ENCODE measurements around the gene FYN.

The FYN gene

GRCh38 chr6:111750753-111751673 lies 122.2 kb downstream of the FYN start:
- no peaks in the 10 kb centered on the region for H3K27me3 ChIP-seq (ENCODE audit: control insufficient read depth, insufficient read depth, low read length)
- no peak overlapping the region for H3K9ac ChIP-seq (ENCODE audit: low read length)
- no peaks in the 10 kb centered on the region for H3K36me3 ChIP-seq (ENCODE audit: control insufficient read depth, insufficient read depth, low read length)
- H3K4me1 ChIP-seq (ENCODE audit: control insufficient read depth, insufficient read depth, low read length): no peaks in the 10 kb centered on the region
- no peak overlapping the region for H3K4me3 ChIP-seq (ENCODE audit: low read length)
- no peaks in the 10 kb centered on the region for H3K9me3 ChIP-seq (ENCODE audit: control insufficient read depth, low read length)

- Histone ChIP-seq H3K4me3 (ENCODE audit: low read length) (no peak overlapping the region), H3K27me3 (ENCODE audit: control insufficient read depth, insufficient read depth, low read length) (no peaks in the 10 kb centered on the region), H3K9ac (ENCODE audit: low read length) (no peak overlapping the region), H3K4me1 (ENCODE audit: control insufficient read depth, insufficient read depth, low read length) (no peaks in the 10 kb centered on the region), H3K36me3 (ENCODE audit: control insufficient read depth, insufficient read depth, low read length) (no peaks in the 10 kb centered on the region), H3K9me3 (ENCODE audit: control insufficient read depth, low read length) (no peaks in the 10 kb centered on the region)
These were observed 123.1 kb downstream of the FYN start for GRCh38 chr6:111750153-111750552.

DNA sequence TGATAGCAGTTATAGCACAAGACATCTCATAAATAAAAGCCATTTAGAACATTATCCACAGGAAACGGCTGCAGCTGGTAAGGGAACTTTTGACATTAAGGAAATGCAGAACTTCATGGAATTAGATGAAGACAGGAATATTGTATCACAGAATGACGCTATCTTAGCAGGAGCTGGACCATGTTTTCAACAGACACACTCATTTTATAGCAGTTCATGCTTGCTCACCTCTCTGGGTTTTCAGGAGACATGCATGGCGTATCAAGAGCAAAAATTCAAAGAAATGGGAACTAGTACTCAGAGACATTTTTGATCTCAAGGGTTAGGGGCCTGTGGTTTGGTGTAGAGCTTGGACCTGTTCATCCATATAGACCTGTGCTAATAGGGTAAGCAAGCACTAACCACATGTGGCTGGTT lies 125.0 kb downstream of the FYN start:
- Histone ChIP-seq H3K27me3 (ENCODE audit: control insufficient read depth, insufficient read depth, low read length) (no peaks in the 10 kb centered on the region), H3K9me3 (ENCODE audit: control insufficient read depth, low read length) (no peaks in the 10 kb centered on the region), H3K4me3 (ENCODE audit: low read length) (no peak overlapping the region), H3K9ac (ENCODE audit: low read length) (no peak overlapping the region), H3K4me1 (ENCODE audit: control insufficient read depth, insufficient read depth, low read length) (no peaks in the 10 kb centered on the region), H3K36me3 (ENCODE audit: control insufficient read depth, insufficient read depth, low read length) (no peaks in the 10 kb centered on the region)

- Histone ChIP-seq H3K9ac (ENCODE audit: low read length) (no peak overlapping the region), H3K36me3 (ENCODE audit: control insufficient read depth, insufficient read depth, low read length) (no peaks in the 10 kb centered on the region), H3K27me3 (ENCODE audit: control insufficient read depth, insufficient read depth, low read length) (no peaks in the 10 kb centered on the region), H3K4me3 (ENCODE audit: low read length) (no peak overlapping the region), H3K4me1 (ENCODE audit: control insufficient read depth, insufficient read depth, low read length) (no peaks in the 10 kb centered on the region), H3K9me3 (ENCODE audit: control insufficient read depth, low read length) (no peaks in the 10 kb centered on the region)
These were observed 125.4 kb downstream of the FYN start for GRCh38 chr6:111747829-111748228.

DNA sequence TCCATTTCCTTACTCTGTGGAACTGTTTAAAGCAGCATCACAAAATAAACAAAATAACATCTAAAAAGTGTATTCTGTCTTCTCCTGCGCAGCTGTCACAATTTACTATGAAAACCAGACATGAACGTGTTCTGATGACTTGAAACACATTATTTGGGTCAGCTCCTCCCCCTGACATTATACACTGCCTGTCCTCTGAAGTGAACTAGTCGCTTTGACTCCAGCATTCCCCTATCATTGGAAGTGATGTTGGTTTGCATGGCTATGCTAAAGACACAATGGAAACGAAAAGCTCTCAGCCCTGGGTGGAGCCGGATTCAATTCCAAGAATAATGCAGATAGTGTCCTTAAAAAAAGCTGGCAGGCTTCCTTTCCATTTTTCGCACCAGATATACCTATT lies 125.9 kb downstream of the FYN start:
- Histone ChIP-seq H3K4me1 (ENCODE audit: control insufficient read depth, insufficient read depth, low read length) (no peaks in the 10 kb centered on the region), H3K27me3 (ENCODE audit: control insufficient read depth, insufficient read depth, low read length) (no peaks in the 10 kb centered on the region), H3K9me3 (ENCODE audit: control insufficient read depth, low read length) (no peaks in the 10 kb centered on the region), H3K36me3 (ENCODE audit: control insufficient read depth, insufficient read depth, low read length) (no peaks in the 10 kb centered on the region), H3K4me3 (ENCODE audit: low read length) (no peak overlapping the region), H3K9ac (ENCODE audit: low read length) (no peak overlapping the region)

GRCh38 chr6:111746983-111747382 lies 126.3 kb downstream of the FYN start:
- Histone ChIP-seq H3K4me1 (ENCODE audit: control insufficient read depth, insufficient read depth, low read length) (no peaks in the 10 kb centered on the region), H3K9ac (ENCODE audit: low read length) (no peak overlapping the region), H3K36me3 (ENCODE audit: control insufficient read depth, insufficient read depth, low read length) (no peaks in the 10 kb centered on the region), H3K9me3 (ENCODE audit: control insufficient read depth, low read length) (no peaks in the 10 kb centered on the region), H3K27me3 (ENCODE audit: control insufficient read depth, insufficient read depth, low read length) (no peaks in the 10 kb centered on the region), H3K4me3 (ENCODE audit: low read length) (no peak overlapping the region)

- Histone ChIP-seq H3K27me3 (ENCODE audit: control insufficient read depth, insufficient read depth, low read length) (no peaks in the 10 kb centered on the region), H3K9ac (ENCODE audit: low read length) (no peak overlapping the region), H3K4me3 (ENCODE audit: low read length) (no peak overlapping the region), H3K9me3 (ENCODE audit: control insufficient read depth, low read length) (no peaks in the 10 kb centered on the region), H3K36me3 (ENCODE audit: control insufficient read depth, insufficient read depth, low read length) (no peaks in the 10 kb centered on the region), H3K4me1 (ENCODE audit: control insufficient read depth, insufficient read depth, low read length) (no peaks in the 10 kb centered on the region)
These were observed 127.6 kb downstream of the FYN start for GRCh38 chr6:111745636-111746035.

DNA sequence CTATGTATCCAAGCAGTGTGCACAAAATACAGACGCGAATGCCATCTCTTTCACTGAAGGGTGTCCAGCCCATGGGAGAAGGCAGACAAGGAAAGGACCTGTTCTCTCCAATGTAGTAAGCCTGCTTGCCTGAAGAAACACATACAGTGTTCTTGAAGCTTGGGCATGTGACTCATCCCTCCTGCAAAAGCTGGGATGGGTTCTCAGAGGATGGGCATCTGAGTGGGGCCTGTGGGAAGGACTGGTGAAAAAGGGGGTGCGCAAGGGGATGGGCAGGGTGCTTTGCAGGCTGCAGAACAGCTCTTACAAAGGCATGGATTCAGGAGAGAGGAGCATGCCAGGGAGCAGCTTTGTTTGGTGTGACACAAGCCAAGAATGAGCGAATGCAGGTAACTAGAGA lies 128.1 kb downstream of the FYN start:
- Histone ChIP-seq H3K9me3 (ENCODE audit: control insufficient read depth, low read length) (no peaks in the 10 kb centered on the region), H3K9ac (ENCODE audit: low read length) (no peak overlapping the region), H3K4me3 (ENCODE audit: low read length) (no peak overlapping the region)

DNA sequence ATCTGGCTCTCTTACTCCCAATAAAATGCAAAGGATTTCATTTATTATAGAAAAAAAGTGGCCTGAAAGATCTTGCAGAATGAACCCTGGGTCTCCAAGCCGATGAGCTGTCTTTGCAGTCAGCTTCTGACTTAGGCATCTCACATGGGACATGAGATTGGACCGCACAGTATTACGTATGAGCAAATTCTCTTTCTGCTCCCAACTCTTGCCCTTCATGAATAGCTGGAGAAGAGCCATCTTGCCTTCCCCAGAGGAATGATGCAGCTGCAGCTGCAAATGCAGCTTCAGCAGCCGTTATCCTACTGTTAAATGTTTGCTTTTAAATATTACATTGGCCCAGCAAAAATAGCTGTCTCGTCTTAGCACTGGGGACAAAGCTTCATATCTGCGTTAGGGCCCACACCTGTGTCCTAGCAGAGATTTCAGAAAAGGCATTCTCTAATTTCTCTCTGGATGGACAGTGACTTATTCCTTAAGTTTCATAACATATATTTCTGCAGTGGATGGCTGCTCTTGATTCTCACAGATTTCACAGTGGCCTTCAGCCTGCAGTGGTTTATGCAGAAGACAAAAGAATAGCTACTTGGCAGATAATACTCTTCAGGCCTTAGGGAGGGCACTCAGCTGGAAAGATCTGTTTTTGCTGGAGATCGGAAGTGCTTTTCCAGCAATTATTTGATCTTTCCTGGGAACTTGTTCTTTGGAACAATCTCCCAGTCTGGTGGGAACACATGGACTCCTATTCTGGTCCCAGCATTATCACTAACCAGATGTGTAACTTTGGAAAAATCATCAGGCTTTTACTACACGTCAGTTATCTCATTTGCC lies 129.2 kb downstream of the FYN start:
- no peak overlapping the region for H3K4me3 ChIP-seq (ENCODE audit: low read length)
- no peaks in the 10 kb centered on the region for H3K9me3 ChIP-seq (ENCODE audit: control insufficient read depth, low read length)
- no peaks in the 10 kb centered on the region for H3K27me3 ChIP-seq (ENCODE audit: control insufficient read depth, insufficient read depth, low read length)
- no peaks in the 10 kb centered on the region for H3K36me3 ChIP-seq (ENCODE audit: control insufficient read depth, insufficient read depth, low read length)
- no peak overlapping the region for H3K9ac ChIP-seq (ENCODE audit: low read length)
- H3K4me1 ChIP-seq (ENCODE audit: control insufficient read depth, insufficient read depth, low read length): no peaks in the 10 kb centered on the region

More for the DNA sequence above, 128.1 kb downstream of the FYN start:
- Histone ChIP-seq H3K4me1 (ENCODE audit: control insufficient read depth, insufficient read depth, low read length) (no peaks in the 10 kb centered on the region), H3K36me3 (ENCODE audit: control insufficient read depth, insufficient read depth, low read length) (no peaks in the 10 kb centered on the region), H3K27me3 (ENCODE audit: control insufficient read depth, insufficient read depth, low read length) (no peaks in the 10 kb centered on the region)

- H3K36me3 ChIP-seq (ENCODE audit: control insufficient read depth, insufficient read depth, low read length): no peaks in the 10 kb centered on the region
- H3K9me3 ChIP-seq (ENCODE audit: control insufficient read depth, low read length): no peaks in the 10 kb centered on the region
- H3K9ac ChIP-seq (ENCODE audit: low read length): no peak overlapping the region
- H3K4me1 ChIP-seq (ENCODE audit: control insufficient read depth, insufficient read depth, low read length): no peaks in the 10 kb centered on the region
- no peaks in the 10 kb centered on the region for H3K27me3 ChIP-seq (ENCODE audit: control insufficient read depth, insufficient read depth, low read length)
- H3K4me3 ChIP-seq (ENCODE audit: low read length): no peak overlapping the region
These were observed 129.9 kb downstream of the FYN start for GRCh38 chr6:111743360-111743759.

DNA sequence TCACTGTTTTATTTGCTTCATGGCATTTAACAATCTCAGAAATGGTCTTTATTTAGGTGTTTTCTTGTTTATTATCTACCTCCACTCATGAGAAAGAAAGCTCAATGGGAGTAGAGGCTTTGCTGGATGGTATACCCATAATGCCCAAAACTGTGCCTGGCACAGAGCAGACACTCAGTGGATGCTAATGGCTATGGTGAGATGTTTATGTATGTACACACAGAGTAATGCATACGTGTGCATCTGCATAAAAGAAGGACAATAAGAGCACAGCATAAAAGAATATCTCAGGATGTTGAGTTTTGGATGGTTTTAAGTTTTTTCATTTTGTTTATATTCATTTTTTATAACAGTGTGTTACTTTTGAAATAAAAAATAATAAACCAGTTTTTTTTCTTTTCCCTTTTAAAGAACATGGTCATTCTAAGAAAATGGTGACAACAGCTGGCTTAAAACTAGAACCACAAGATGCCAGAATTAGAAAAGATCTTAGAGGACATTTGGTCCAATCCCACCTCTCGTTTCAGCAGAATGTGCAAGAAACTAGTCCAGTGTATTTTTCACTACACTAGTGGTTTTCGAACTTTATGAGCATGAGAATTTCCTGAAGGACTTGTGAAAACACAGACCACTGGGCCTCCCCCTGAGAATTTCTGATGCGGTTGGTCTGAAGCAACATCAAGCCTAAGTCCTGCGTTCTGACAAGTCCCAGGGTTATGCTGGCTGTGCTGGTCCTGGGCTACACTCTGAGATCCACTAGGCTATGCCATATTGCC lies 131.9 kb downstream of the FYN start:
- H3K9me3 ChIP-seq (ENCODE audit: control insufficient read depth, low read length): no peaks in the 10 kb centered on the region
- H3K4me1 ChIP-seq (ENCODE audit: control insufficient read depth, insufficient read depth, low read length): peaks cover 12% of the 10 kb centered on the region

More for the DNA sequence above, 131.9 kb downstream of the FYN start:
- no peaks in the 10 kb centered on the region for H3K36me3 ChIP-seq (ENCODE audit: control insufficient read depth, insufficient read depth, low read length)
- no peak overlapping the region for H3K9ac ChIP-seq (ENCODE audit: low read length)
- no peaks in the 10 kb centered on the region for H3K27me3 ChIP-seq (ENCODE audit: control insufficient read depth, insufficient read depth, low read length)
- H3K4me3 ChIP-seq (ENCODE audit: low read length): no peak overlapping the region

Data from mucosa of stomach (tissue), 1 donor.